ENCODE measurements around the gene TRAPPC3. TPM values are rescaled to one million over a fixed set of nuclear protein-coding genes. Genes with fewer than 3 reads are reported as not detected.

TRAPPC3 gene
- total RNA-seq, 1 experiment from 2014 or later = 134 TPM

GRCh38 chr1:36134505-36135329 lies 14.6 kb downstream of the TRAPPC3 start:
- H3K36me3 ChIP-seq = peaks cover 37% of the 10 kb centered on the region
- no peak overlapping the region for H3K27ac ChIP-seq
- DNase-seq (ENCODE audit: low read depth in 1 of 2, low spot score in 2 of 2) = peak; percentile 58 to 70
- no peaks in the 10 kb centered on the region for H3K9me3 ChIP-seq (replicated peaks)
- H3K4me1 ChIP-seq (replicated peaks) = peaks cover 45% of the 10 kb centered on the region
- H3K27me3 ChIP-seq (replicated peaks) = no peaks in the 10 kb centered on the region
- no peak overlapping the region for H3K4me3 ChIP-seq

GRCh38 chr1:36134031-36134430 lies 15.3 kb downstream of the TRAPPC3 start:
- Histone ChIP-seq H3K9me3 (replicated peaks) (no peaks in the 10 kb centered on the region), H3K27ac (no peak overlapping the region)
- no peak for DNase-seq (ENCODE audit: low read depth in 1 of 2, low spot score in 2 of 2)

GRCh38 chr1:36133484-36133883 lies 15.8 kb downstream of the TRAPPC3 start:
- H3K4me1 ChIP-seq (replicated peaks) = peaks cover 45% of the 10 kb centered on the region
- H3K4me3 ChIP-seq = no peak overlapping the region
- H3K27me3 ChIP-seq (replicated peaks) = no peaks in the 10 kb centered on the region
- H3K27ac ChIP-seq = no peak overlapping the region
- DNase-seq (ENCODE audit: low read depth in 1 of 2, low spot score in 2 of 2) = peak; percentile 45 to 81
- H3K9me3 ChIP-seq (replicated peaks) = no peaks in the 10 kb centered on the region
- H3K36me3 ChIP-seq = peaks cover 27% of the 10 kb centered on the region

More at GRCh38 chr1:36134031-36134430, 15.3 kb downstream of the TRAPPC3 start:
- H3K36me3 ChIP-seq = peaks cover 30% of the 10 kb centered on the region
- no peaks in the 10 kb centered on the region for H3K27me3 ChIP-seq (replicated peaks)
- no peak overlapping the region for H3K4me3 ChIP-seq
- H3K4me1 ChIP-seq (replicated peaks) = peaks cover 45% of the 10 kb centered on the region

- no peak overlapping the region for H3K4me3 ChIP-seq
- peaks cover 40% of the 10 kb centered on the region for H3K4me1 ChIP-seq (replicated peaks)
- no peak for DNase-seq (ENCODE audit: low read depth in 1 of 2, low spot score in 2 of 2)
- no peaks in the 10 kb centered on the region for H3K27me3 ChIP-seq (replicated peaks)
- H3K36me3 ChIP-seq = peaks cover 13% of the 10 kb centered on the region
- no peak overlapping the region for H3K27ac ChIP-seq
- no peaks in the 10 kb centered on the region for H3K9me3 ChIP-seq (replicated peaks)
Observed at GRCh38 chr1:36132029-36132428, 17.3 kb downstream of the TRAPPC3 start.

GRCh38 chr1:36128905-36129206 lies 20.4 kb downstream of the TRAPPC3 start:
- no peak overlapping the region for H3K4me3 ChIP-seq
- H3K27me3 ChIP-seq (replicated peaks) = peaks cover 13% of the 10 kb centered on the region
- no peak for DNase-seq (ENCODE audit: low read depth in 1 of 2, low spot score in 2 of 2)
- H3K27ac ChIP-seq = no peak overlapping the region
- H3K4me1 ChIP-seq (replicated peaks) = peaks cover 19% of the 10 kb centered on the region
- no peaks in the 10 kb centered on the region for H3K36me3 ChIP-seq
- H3K9me3 ChIP-seq (replicated peaks) = no peaks in the 10 kb centered on the region

GRCh38 chr1:36128126-36128904 lies 21.0 kb downstream of the TRAPPC3 start:
- no peak overlapping the region for H3K27ac ChIP-seq
- DNase-seq (ENCODE audit: low read depth in 1 of 2, low spot score in 2 of 2) = no peak

GRCh38 chr1:36126797-36127500 lies 22.3 kb downstream of the TRAPPC3 start:
- Histone ChIP-seq H3K27ac (no peak overlapping the region), H3K4me1 (replicated peaks) (peaks cover 7% of the 10 kb centered on the region), H3K27me3 (replicated peaks) (peaks cover 13% of the 10 kb centered on the region), H3K4me3 (no peak overlapping the region), H3K36me3 (no peaks in the 10 kb centered on the region), H3K9me3 (replicated peaks) (no peaks in the 10 kb centered on the region)
- DNase-seq (ENCODE audit: low read depth in 1 of 2, low spot score in 2 of 2) = no peak

More at GRCh38 chr1:36128126-36128904, 21.0 kb downstream of the TRAPPC3 start:
- H3K9me3 ChIP-seq (replicated peaks) = no peaks in the 10 kb centered on the region
- peaks cover 13% of the 10 kb centered on the region for H3K27me3 ChIP-seq (replicated peaks)
- H3K36me3 ChIP-seq = no peaks in the 10 kb centered on the region
- H3K4me3 ChIP-seq = no peak overlapping the region
- peaks cover 13% of the 10 kb centered on the region for H3K4me1 ChIP-seq (replicated peaks)

- H3K27me3 ChIP-seq (replicated peaks) = peaks cover 13% of the 10 kb centered on the region
- no peak overlapping the region for H3K4me3 ChIP-seq
- no peak overlapping the region for H3K27ac ChIP-seq
- H3K36me3 ChIP-seq = no peaks in the 10 kb centered on the region
- H3K4me1 ChIP-seq (replicated peaks) = peaks cover 7% of the 10 kb centered on the region
- no peaks in the 10 kb centered on the region for H3K9me3 ChIP-seq (replicated peaks)
- no peak for DNase-seq (ENCODE audit: low read depth in 1 of 2, low spot score in 2 of 2)
Observed at GRCh38 chr1:36126005-36126716, 23.1 kb downstream of the TRAPPC3 start.

GRCh38 chr1:36125129-36125991 lies 23.9 kb downstream of the TRAPPC3 start, which contains the start of gene COL8A2:
Gene COL8A2 (minus strand): TSS chr1:36125222. CDS start chr1:36100242, 24,980 bp downstream.
- no peak for DNase-seq (ENCODE audit: low read depth in 1 of 2, low spot score in 2 of 2)
- Histone ChIP-seq H3K4me1 (replicated peaks) (peaks cover 7% of the 10 kb centered on the region), H3K4me3 (peak within 1 kb of the TSS; percentile 21; the same call in 1 of the 2 replicates)

GRCh38 chr1:36124404-36125128 lies 24.7 kb downstream of the TRAPPC3 start:
- Histone ChIP-seq H3K4me1 (replicated peaks) (peaks cover 13% of the 10 kb centered on the region), H3K36me3 (no peaks in the 10 kb centered on the region), H3K9me3 (replicated peaks) (no peaks in the 10 kb centered on the region), H3K27me3 (replicated peaks) (peaks cover 13% of the 10 kb centered on the region), H3K4me3 (no peak overlapping the region; the same call in 1 of the 2 replicates), H3K27ac (no peak overlapping the region)
- no peak for DNase-seq (ENCODE audit: low read depth in 1 of 2, low spot score in 2 of 2)

More at GRCh38 chr1:36125129-36125991, 23.9 kb downstream of the TRAPPC3 start, which contains the start of gene COL8A2:
- H3K9me3 ChIP-seq (replicated peaks) = no peaks in the 10 kb centered on the region
- H3K27me3 ChIP-seq (replicated peaks) = peaks cover 13% of the 10 kb centered on the region
- no peaks in the 10 kb centered on the region for H3K36me3 ChIP-seq
- H3K27ac ChIP-seq = no peak within 1 kb of the TSS

- no peaks in the 10 kb centered on the region for H3K36me3 ChIP-seq
- H3K27me3 ChIP-seq (replicated peaks) = peaks cover 13% of the 10 kb centered on the region
- H3K9me3 ChIP-seq (replicated peaks) = no peaks in the 10 kb centered on the region
- no peak overlapping the region for H3K27ac ChIP-seq
- no peak for DNase-seq (ENCODE audit: low read depth in 1 of 2, low spot score in 2 of 2)
- no peak overlapping the region for H3K4me3 ChIP-seq
- H3K4me1 ChIP-seq (replicated peaks) = peaks cover 18% of the 10 kb centered on the region
Observed at GRCh38 chr1:36123356-36123755, 25.9 kb downstream of the TRAPPC3 start.
